ENCODE data around the gene CCDC63. TPM values are rescaled to one million over a fixed set of nuclear protein-coding genes. Genes with fewer than 3 reads are reported as not detected.

Gene CCDC63
- total and polyA plus RNA-seq, 2 donors (not counting 3 experiments of a cell fraction or from before 2014, with no cell fraction given) = not detected

GRCh38 chr12:110933326-110933974 is 86.7 kb downstream of the CCDC63 start:
- H3K36me3 ChIP-seq (ENCODE audit: control insufficient read depth in 2 of 2, extremely low read depth in 1 of 2, insufficient read depth in 2 of 2, low read length in 2 of 2) = no peaks in the 10 kb centered on the region
- no peak overlapping the region for H3K27ac ChIP-seq (ENCODE audit: insufficient read depth, low read depth, low read length)
- H3K4me3 ChIP-seq (replicated peaks in 1 of 3; ENCODE audit: insufficient read depth in 1 of 3, low read depth in 1 of 3, low read length in 3 of 3) = no peak overlapping the region
- no peaks in the 10 kb centered on the region for H3K4me1 ChIP-seq (ENCODE audit: control insufficient read depth, extremely low read depth, insufficient read depth, low read length)
- H2AFZ ChIP-seq (ENCODE audit: low read depth, low read length) = no peak overlapping the region
- ChIA-PET CTCF (no interaction called here), POLR2A (no interaction called here)
- no peaks in the 10 kb centered on the region for H3K27me3 ChIP-seq (ENCODE audit: control insufficient read depth in 2 of 2, insufficient read depth in 2 of 2, low read length in 2 of 2)
- BruUV-seq (replicated peaks) = no TSS peak
- intact Hi-C loops (cut with micrococcal nuclease) = no loop called here
- no peak for DNase-seq (ENCODE audit: low read depth, low spot score)
- no peaks in the 10 kb centered on the region for H4K20me1 ChIP-seq (replicated peaks; ENCODE audit: control insufficient read depth, extremely low read depth, insufficient read depth, low read length)
- no peak overlapping the region for H3K4me2 ChIP-seq (ENCODE audit: insufficient read depth, low read length)
- dilution Hi-C loops (cut with MboI; ENCODE audit: extremely low pct_ligation_motif_present, low sequenced_read_pairs) = no loop called here
- no peaks in the 10 kb centered on the region for H3K9me3 ChIP-seq (replicated peaks; ENCODE audit: control insufficient read depth, insufficient read depth, low read length)
- FAIRE-seq = no peak
- H3K9ac ChIP-seq (replicated peaks; ENCODE audit: extremely low read depth, insufficient read depth, low read length) = no peak overlapping the region
- no peaks in the 10 kb centered on the region for H3K9me1 ChIP-seq (replicated peaks; ENCODE audit: control insufficient read depth, extremely low read depth, insufficient read depth, low read length)
- TF ChIP-seq MYC (IDR thresholded peaks at IDR 0.05; ENCODE audit: low read depth, low read length) (no peak), FOS (IDR thresholded peaks at IDR 0.05; ENCODE audit: borderline replicate concordance, insufficient read depth, low read length) (no peak), GATA2 (IDR thresholded peaks at IDR 0.05; ENCODE audit: insufficient read depth, insufficient read length, low read depth, low read length) (no peak), EZH2 (IDR thresholded peaks at IDR 0.05; ENCODE audit: borderline replicate concordance, low read depth, low read length, severe bottlenecking) (no peak), JUN (IDR thresholded peaks at IDR 0.05; ENCODE audit: borderline replicate concordance, insufficient read depth, insufficient read length, low read depth) (no peak), MAX (IDR thresholded peaks at IDR 0.05; ENCODE audit: insufficient read depth, insufficient read length) (no peak), POLR2AphosphoS5 (IDR thresholded peaks at IDR 0.05; ENCODE audit: insufficient read depth, low read depth, low read length) (no peak), POLR2A (IDR thresholded peaks at IDR 0.05; ENCODE audit: low read depth, low read length) (no peak)
- TF ChIP-seq, protein P1, sequence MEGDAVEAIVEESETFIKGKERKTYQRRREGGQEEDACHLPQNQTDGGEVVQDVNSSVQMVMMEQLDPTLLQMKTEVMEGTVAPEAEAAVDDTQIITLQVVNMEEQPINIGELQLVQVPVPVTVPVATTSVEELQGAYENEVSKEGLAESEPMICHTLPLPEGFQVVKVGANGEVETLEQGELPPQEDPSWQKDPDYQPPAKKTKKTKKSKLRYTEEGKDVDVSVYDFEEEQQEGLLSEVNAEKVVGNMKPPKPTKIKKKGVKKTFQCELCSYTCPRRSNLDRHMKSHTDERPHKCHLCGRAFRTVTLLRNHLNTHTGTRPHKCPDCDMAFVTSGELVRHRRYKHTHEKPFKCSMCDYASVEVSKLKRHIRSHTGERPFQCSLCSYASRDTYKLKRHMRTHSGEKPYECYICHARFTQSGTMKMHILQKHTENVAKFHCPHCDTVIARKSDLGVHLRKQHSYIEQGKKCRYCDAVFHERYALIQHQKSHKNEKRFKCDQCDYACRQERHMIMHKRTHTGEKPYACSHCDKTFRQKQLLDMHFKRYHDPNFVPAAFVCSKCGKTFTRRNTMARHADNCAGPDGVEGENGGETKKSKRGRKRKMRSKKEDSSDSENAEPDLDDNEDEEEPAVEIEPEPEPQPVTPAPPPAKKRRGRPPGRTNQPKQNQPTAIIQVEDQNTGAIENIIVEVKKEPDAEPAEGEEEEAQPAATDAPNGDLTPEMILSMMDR (IDR thresholded peaks at IDR 0.05; ENCODE audit: extremely low read depth in 1 of 2, insufficient read depth in 1 of 2, low read depth in 1 of 2, low read length in 2 of 2) = no peak
- H3K79me2 ChIP-seq (ENCODE audit: control insufficient read depth, insufficient read depth, low read length) = no peaks in the 10 kb centered on the region

Measured in endothelial cell of umbilical vein (primary cell).